Ishikawa (cell line): Measurements from ENCODE around the gene TMEM52.

Experiments used
- CEBPB ChIP-seq: IDR thresholded peaks from 2 replicates; pipeline ENCODE4 v1.6.1; 2012
- CREB1 ChIP-seq: IDR thresholded peaks from 2 replicates; pipeline ENCODE4 v1.6.1; 2012; ENCODE audit warnings: low read depth
- EGR1 ChIP-seq: IDR thresholded peaks from 2 replicates; pipeline ENCODE4 v1.6.1; 2012
- EP300 ChIP-seq: IDR thresholded peaks from 2 replicates; pipeline ENCODE4 v1.6.1; 2012; ENCODE audit warnings: borderline replicate concordance
- FOXM1 ChIP-seq: IDR thresholded peaks from 2 replicates; pipeline ENCODE4 v1.6.1; 2012; ENCODE audit warnings: low read depth, borderline replicate concordance
- NFIC ChIP-seq: IDR thresholded peaks from 2 replicates; pipeline ENCODE4 v1.6.1; 2012
- RAD21 ChIP-seq: IDR thresholded peaks from 2 replicates; pipeline ENCODE4 v1.6.1; 2012; ENCODE audit warnings: low read depth
- REST ChIP-seq: IDR thresholded peaks from 2 replicates; pipeline ENCODE4 v1.6.1; 2012; ENCODE audit warnings: low read depth, mild to moderate bottlenecking
- TAF1 ChIP-seq: IDR thresholded peaks from 2 replicates; pipeline ENCODE4 v1.6.1; 2012; ENCODE audit warnings: low read depth, mild to moderate bottlenecking
- TCF12 ChIP-seq: IDR thresholded peaks from 2 replicates; pipeline ENCODE4 v1.6.1; 2012; ENCODE audit warnings: low read depth
- TEAD4 ChIP-seq: IDR thresholded peaks from 2 replicates; pipeline ENCODE4 v1.6.1; 2012
- USF1 ChIP-seq: IDR thresholded peaks from 2 replicates; pipeline ENCODE4 v1.6.1; 2012
- YY1 ChIP-seq: IDR thresholded peaks from 2 replicates; pipeline ENCODE4 v1.6.1; 2012; ENCODE audit warnings: low read depth
- ZBTB7A ChIP-seq: IDR thresholded peaks from 2 replicates; pipeline ENCODE4 v1.6.1; 2012; ENCODE audit warnings: low read depth
- TF ChIP-seq, protein P1 (sequence below): IDR thresholded peaks from 2 replicates; pipeline ENCODE4 v1.6.1; 2012

The TMEM52 gene

DNA sequence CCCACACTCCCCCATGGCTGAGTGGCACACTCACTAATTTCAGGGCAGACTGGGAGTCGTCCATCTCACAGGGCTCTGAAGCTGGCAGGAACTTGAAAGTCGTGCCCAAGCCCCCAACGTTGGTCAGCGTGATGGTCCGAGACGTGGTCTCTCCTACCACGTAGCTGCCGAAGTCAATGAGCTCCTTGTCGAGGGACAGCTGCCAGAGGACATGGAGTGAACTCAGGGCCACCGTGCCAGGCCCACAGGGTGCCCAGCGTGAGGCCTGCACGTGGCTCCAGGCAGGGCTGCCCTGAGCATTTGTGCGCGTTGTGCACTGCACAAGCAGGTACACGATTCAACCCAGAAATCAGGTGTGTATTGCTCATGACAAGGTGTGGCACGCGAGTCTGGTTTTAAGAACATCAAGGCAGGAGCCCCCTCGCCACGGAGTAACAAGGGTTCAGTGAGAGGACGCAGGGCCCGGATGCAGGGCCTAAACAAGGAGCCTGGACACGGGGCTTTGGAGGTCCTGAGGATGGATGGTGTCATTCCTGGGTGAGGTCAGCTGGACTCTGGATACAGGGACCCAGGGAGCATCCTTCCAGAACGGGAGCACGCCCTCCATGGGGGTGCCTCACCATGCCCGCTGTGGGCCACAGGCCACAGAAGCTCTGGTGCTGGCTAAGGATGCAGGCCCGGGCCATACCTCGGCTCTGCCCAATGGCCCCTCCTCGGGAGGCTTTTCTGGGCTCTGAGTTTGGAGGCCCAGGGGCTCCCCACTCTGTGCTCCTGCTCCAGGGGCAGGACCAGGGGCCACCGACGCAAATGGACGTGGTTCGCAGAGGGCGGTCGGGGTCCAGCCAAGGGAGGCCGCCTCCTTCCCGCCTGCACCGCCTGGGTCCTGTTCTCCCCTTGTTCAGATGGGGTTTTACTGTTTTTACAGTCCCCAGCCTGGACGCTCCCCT, 37.8 kb upstream of the TMEM52 start:
- TF ChIP-seq CREB1 (no peak), NFIC (no peak), EGR1 (no peak), USF1 (no peak), EP300 (no peak), TEAD4 (no peak), ZBTB7A (no peak), REST (no peak), CEBPB (no peak), FOXM1 (no peak), RAD21 (no peak), YY1 (no peak), TCF12 (no peak), TAF1 (no peak)
- TF ChIP-seq, protein P1, sequence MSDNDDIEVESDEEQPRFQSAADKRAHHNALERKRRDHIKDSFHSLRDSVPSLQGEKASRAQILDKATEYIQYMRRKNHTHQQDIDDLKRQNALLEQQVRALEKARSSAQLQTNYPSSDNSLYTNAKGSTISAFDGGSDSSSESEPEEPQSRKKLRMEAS: no peak

DNA sequence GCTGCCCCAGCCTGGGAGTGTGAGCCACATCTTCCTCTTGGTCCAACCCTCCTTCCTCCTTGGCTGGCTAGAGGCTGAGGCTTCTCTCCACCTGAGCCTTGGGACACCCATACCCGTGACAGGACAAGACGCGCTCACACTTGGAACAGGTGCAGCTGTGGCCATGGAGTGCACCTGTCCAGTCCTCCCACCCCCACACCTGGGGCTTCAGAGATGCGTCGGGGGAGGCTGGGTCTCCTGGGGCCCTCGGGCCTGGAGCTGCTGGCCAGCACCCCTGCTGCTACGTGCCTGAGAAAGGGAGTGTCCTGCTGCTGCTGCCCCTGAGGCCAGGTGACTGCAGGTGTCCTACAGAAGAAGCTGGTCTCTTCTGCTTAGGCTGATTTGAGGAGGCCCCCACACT, 37.0 kb upstream of the TMEM52 start:
- TF ChIP-seq TEAD4 (no peak), YY1 (no peak), RAD21 (no peak), FOXM1 (no peak), NFIC (no peak), REST (no peak), CREB1 (no peak), USF1 (no peak)
- TF ChIP-seq, protein P1: no peak

DNA sequence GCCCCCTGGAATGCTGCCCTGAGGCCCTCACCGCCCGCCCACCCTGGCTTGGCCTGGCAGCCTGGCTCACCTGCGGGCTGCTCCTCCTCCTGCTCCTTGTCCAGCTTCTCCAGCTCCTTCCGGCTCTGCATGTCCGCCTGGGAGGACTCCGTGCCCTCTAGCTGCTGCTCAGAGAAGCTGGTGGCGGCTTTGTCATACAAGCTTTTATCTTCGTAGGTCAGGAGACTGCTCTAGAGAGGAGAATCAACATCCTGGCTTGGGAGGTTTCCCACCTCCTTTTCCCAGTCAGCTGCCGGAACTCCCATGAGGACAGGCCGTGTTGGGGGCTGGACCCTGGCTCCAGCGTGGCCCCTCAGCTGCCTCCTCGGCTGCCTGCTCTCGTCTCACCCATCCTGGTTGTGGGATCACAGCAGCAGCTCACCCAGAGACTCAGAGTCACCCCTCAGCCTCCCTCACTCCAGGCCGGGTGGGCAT, 36.6 kb upstream of the TMEM52 start:
- TF ChIP-seq CEBPB: no peak

DNA sequence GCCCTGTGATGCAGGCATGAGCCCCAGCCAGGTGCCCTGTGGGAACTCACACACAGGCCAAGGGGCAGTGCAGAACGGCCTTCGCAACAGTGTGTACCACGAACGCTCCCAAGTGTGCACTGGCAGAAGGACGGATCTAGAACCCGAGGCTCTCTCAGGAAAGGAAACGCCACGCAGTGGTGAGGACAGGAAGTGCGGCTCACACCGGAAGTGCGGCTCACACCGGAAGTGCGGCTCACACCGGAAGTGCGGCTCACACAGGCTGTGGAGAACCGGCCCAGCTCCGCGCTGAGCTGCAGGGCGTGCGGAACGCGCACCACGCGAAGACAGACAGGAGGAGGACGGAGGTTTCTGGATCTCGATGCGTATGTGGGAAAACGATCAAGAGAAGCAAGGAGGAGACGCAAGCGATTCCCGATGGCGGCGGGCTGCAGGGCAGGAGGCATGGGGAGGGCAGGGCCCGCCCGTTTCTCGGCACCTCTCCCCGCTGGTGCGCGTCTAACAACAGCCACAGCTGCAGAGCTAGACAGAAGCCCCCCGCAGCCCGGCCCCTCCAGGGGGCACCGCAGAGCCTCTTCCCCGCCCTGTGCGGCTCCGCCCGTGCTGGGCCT, 35.9 kb upstream of the TMEM52 start:
- TF ChIP-seq YY1 (no peak), ZBTB7A (no peak), REST (no peak), TAF1 (no peak), TEAD4 (no peak), TCF12 (no peak), EP300 (no peak), FOXM1 (no peak), CEBPB (no peak), EGR1 (no peak), CREB1 (no peak), USF1 (no peak), RAD21 (no peak), NFIC (no peak)
- TF ChIP-seq, protein P1: no peak
